Astrocyte (in vitro differentiated cells and primary cell): ENCODE data around the gene KCNH4.

ENCODE experiments used
- CTCF ChIP-seq: IDR thresholded peaks from 2 replicates; pipeline ENCODE4 v1.5.1; 2011; ENCODE audit warnings: low read depth, mild to moderate bottlenecking, inconsistent platforms, low read length, moderate library complexity; ENCODE audit not compliant: insufficient read depth
- EZH2 ChIP-seq: IDR thresholded peaks from 2 replicates; pipeline ENCODE4 v1.6.1; 2012; ENCODE audit warnings: mild to moderate bottlenecking, low read length, inconsistent platforms; ENCODE audit not compliant: insufficient read depth

GRCh38 chr17:42227849-42228700 is 47.1 kb upstream of the KCNH4 start:
- TF ChIP-seq CTCF (no peak), EZH2 (no peak)
